Ishikawa (cell line): ENCODE results near the gene PATE1.

ENCODE experiments used
- EGR1 ChIP-seq: IDR thresholded peaks from 2 replicates; pipeline ENCODE4 v1.6.1; 2012
- EP300 ChIP-seq: IDR thresholded peaks from 2 replicates; pipeline ENCODE4 v1.6.1; 2012; ENCODE audit warnings: borderline replicate concordance
- NFIC ChIP-seq: IDR thresholded peaks from 2 replicates; pipeline ENCODE4 v1.6.1; 2012
- RAD21 ChIP-seq: IDR thresholded peaks from 2 replicates; pipeline ENCODE4 v1.6.1; 2012; ENCODE audit warnings: low read depth
- TAF1 ChIP-seq: IDR thresholded peaks from 2 replicates; pipeline ENCODE4 v1.6.1; 2012; ENCODE audit warnings: low read depth, mild to moderate bottlenecking
- TCF12 ChIP-seq: IDR thresholded peaks from 2 replicates; pipeline ENCODE4 v1.6.1; 2012; ENCODE audit warnings: low read depth
- TEAD4 ChIP-seq: IDR thresholded peaks from 2 replicates; pipeline ENCODE4 v1.6.1; 2012
- YY1 ChIP-seq: IDR thresholded peaks from 2 replicates; pipeline ENCODE4 v1.6.1; 2012; ENCODE audit warnings: low read depth
- TF ChIP-seq, protein P1 (sequence below): IDR thresholded peaks from 2 replicates; pipeline ENCODE4 v1.6.1; 2012; ENCODE audit warnings: low read depth, mild to moderate bottlenecking
- TF ChIP-seq, protein P2 (sequence below): IDR thresholded peaks from 2 replicates; pipeline ENCODE4 v1.6.1; 2012

DNA sequence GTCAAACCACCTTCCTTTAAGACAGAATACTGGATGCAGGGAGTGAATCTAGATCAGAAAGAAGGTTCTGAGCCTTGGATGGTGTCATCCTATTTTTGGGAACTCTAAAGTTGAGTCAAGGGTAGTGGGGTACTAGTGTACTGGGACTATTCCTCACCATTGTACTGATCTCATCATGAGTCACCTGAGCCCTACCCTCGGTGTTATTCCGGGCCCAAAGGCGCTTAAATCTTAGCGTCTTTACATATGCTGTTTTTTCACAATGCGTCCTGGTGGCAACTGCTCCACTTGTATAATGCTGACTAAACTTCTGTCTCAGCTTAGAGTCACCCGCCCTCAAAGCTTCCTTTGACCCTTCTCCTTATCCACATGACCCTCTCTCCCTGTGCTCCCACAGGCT, 25.3 kb upstream of the PATE1 start:
- TF ChIP-seq EP300 (no peak), YY1 (no peak), TAF1 (no peak), EGR1 (no peak), RAD21 (no peak), TEAD4 (no peak), NFIC (no peak), TCF12 (no peak)
- TF ChIP-seq, protein P1, sequence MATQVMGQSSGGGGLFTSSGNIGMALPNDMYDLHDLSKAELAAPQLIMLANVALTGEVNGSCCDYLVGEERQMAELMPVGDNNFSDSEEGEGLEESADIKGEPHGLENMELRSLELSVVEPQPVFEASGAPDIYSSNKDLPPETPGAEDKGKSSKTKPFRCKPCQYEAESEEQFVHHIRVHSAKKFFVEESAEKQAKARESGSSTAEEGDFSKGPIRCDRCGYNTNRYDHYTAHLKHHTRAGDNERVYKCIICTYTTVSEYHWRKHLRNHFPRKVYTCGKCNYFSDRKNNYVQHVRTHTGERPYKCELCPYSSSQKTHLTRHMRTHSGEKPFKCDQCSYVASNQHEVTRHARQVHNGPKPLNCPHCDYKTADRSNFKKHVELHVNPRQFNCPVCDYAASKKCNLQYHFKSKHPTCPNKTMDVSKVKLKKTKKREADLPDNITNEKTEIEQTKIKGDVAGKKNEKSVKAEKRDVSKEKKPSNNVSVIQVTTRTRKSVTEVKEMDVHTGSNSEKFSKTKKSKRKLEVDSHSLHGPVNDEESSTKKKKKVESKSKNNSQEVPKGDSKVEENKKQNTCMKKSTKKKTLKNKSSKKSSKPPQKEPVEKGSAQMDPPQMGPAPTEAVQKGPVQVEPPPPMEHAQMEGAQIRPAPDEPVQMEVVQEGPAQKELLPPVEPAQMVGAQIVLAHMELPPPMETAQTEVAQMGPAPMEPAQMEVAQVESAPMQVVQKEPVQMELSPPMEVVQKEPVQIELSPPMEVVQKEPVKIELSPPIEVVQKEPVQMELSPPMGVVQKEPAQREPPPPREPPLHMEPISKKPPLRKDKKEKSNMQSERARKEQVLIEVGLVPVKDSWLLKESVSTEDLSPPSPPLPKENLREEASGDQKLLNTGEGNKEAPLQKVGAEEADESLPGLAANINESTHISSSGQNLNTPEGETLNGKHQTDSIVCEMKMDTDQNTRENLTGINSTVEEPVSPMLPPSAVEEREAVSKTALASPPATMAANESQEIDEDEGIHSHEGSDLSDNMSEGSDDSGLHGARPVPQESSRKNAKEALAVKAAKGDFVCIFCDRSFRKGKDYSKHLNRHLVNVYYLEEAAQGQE = no peak
- TF ChIP-seq, protein P2, sequence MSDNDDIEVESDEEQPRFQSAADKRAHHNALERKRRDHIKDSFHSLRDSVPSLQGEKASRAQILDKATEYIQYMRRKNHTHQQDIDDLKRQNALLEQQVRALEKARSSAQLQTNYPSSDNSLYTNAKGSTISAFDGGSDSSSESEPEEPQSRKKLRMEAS = no peak
